Tibial nerve (tissue), 3 donors: ENCODE measurements around the gene S1PR1.

Experiments
- POLR2A ChIP-seq, 2 donors: fragments of 450-650 bp; IDR thresholded peaks; one replicate each; pipeline ENCODE4 v1.6.1; 2017; ENCODE audit warnings: antibody characterized with exemption in 2 of 2, mild to moderate bottlenecking in 2 of 2, moderate library complexity in 2 of 2
- TF ChIP-seq, protein P1 (sequence below), 5 experiments: fragments of 200-600 bp in 3 of 5; fragments of 450-650 bp in 2 of 5; sonication (generic) in 3 of 5; IDR thresholded peaks; one replicate each; pipeline ENCODE4 v1.5.1; 2016 to 2019; ENCODE audit warnings: antibody characterized with exemption in 5 of 5, mild to moderate bottlenecking in 3 of 5, moderate library complexity in 2 of 5

DNA sequence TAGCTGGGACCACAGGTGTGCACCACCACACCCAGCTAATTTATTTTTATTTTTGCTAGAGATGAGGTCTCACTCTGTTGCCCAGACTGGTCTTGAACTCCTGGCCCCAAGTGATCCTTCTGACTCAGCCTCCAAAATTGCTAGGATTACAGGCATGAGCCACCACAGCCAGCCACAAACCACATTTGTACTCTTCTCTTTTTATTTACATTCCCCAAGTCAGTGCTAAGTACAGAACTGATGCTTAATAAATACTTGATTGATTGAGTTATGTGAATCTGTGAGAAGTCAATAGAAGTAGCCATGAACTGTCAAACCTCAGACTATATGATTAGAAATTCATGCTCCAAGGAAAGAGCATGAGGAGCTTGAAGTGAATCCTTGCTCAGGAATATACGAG, 48.5 kb upstream of the S1PR1 start:
- TF ChIP-seq, protein P1, sequence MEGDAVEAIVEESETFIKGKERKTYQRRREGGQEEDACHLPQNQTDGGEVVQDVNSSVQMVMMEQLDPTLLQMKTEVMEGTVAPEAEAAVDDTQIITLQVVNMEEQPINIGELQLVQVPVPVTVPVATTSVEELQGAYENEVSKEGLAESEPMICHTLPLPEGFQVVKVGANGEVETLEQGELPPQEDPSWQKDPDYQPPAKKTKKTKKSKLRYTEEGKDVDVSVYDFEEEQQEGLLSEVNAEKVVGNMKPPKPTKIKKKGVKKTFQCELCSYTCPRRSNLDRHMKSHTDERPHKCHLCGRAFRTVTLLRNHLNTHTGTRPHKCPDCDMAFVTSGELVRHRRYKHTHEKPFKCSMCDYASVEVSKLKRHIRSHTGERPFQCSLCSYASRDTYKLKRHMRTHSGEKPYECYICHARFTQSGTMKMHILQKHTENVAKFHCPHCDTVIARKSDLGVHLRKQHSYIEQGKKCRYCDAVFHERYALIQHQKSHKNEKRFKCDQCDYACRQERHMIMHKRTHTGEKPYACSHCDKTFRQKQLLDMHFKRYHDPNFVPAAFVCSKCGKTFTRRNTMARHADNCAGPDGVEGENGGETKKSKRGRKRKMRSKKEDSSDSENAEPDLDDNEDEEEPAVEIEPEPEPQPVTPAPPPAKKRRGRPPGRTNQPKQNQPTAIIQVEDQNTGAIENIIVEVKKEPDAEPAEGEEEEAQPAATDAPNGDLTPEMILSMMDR (IDR thresholded peaks at IDR 0.05): no peak
- TF ChIP-seq POLR2A (IDR thresholded peaks at IDR 0.05): no peak
